ENCODE results near the gene NFXL1.

- TF ChIP-seq, protein P1, sequence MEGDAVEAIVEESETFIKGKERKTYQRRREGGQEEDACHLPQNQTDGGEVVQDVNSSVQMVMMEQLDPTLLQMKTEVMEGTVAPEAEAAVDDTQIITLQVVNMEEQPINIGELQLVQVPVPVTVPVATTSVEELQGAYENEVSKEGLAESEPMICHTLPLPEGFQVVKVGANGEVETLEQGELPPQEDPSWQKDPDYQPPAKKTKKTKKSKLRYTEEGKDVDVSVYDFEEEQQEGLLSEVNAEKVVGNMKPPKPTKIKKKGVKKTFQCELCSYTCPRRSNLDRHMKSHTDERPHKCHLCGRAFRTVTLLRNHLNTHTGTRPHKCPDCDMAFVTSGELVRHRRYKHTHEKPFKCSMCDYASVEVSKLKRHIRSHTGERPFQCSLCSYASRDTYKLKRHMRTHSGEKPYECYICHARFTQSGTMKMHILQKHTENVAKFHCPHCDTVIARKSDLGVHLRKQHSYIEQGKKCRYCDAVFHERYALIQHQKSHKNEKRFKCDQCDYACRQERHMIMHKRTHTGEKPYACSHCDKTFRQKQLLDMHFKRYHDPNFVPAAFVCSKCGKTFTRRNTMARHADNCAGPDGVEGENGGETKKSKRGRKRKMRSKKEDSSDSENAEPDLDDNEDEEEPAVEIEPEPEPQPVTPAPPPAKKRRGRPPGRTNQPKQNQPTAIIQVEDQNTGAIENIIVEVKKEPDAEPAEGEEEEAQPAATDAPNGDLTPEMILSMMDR (IDR thresholded peaks at IDR 0.05) = no peak
- TF ChIP-seq POLR2A (IDR thresholded peaks at IDR 0.05) = no peak
Observed at GRCh38 chr4:47873877-47874541, 40.4 kb downstream of the NFXL1 start.
